HS-5 (cell line): ENCODE measurements around the gene TMEM184B.
A peak's percentile ranks its signal among the peaks of the same experiment; 100 is the strongest.
"Not testable (repeated sequence)": the region's sequence is repeated elsewhere in the genome, so short reads cannot be mapped to it uniquely, and the experiment has no call there.

ENCODE experiments used
- DNase-seq: peaks from one replicate; pipeline ENCODE4 v3.0.0-alpha.2; 2012; ENCODE audit warnings: low read depth

TMEM184B gene

GRCh38 chr22:38248280-38248679 is 24.5 kb downstream of the TMEM184B start:
- no peak for DNase-seq

DNA sequence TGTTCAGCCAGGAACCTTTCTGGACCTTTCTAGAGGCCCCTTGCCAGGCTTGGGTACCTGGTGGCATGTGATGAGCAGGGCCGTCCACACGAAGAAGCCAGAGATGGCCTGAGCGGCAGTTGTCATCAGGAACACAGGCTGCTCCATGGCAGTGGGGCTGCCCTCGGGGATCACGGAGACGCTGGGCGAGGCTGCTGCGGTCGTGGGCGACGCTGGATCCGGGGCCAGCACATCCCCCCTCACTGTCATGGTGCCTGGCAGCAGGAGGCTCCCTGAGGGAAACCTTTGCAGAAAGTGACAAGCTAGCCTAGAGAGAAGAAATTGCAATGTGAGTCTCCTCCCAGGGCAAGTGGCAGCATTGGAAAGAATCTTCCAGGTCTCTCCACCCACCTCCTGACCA is 25.1 kb downstream of the TMEM184B start:
- DNase-seq = no peak

GRCh38 chr22:38246692-38247091 is 26.1 kb downstream of the TMEM184B start:
- DNase-seq = no peak

DNA sequence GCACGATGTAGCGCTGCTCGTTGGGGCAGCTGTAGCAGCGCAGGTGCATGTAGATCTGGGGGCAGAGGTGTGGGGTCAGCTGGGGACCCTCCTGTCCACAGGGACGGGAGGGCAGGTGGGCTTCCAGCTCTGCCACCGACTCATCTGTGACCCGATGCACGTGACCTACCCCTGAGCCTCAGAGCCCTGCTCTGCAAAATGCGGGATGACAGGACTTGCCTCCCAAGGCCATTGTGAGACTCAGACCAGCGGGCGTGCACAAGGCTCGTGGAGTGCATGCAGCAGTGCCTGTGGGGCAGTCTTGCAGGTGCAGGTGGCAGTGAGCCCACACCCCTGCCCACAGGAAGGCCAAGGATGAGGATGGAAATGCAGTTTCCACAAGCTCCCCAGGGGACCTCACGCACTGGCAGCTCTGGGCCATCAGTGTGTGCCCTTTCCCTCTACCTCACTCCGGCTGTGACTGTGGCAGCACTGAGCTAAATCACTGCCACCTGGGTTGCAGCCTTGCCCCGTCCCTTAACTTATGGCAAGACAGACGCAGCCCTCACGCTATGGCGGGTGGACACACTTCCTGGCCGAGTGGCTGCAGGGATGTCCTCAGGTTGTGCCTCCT is 26.7 kb downstream of the TMEM184B start:
- no peak for DNase-seq

- no peak for DNase-seq
Measured at GRCh38 chr22:38244106-38244505, 28.7 kb downstream of the TMEM184B start.

GRCh38 chr22:38243007-38243765 is 29.6 kb downstream of the TMEM184B start:
- DNase-seq = no peak

- DNase-seq = peak; percentile 77
Measured at GRCh38 chr22:38240734-38241252, 32.0 kb downstream of the TMEM184B start.

- DNase-seq = peak; percentile 96
Measured at GRCh38 chr22:38239101-38239761, 33.6 kb downstream of the TMEM184B start.

DNA sequence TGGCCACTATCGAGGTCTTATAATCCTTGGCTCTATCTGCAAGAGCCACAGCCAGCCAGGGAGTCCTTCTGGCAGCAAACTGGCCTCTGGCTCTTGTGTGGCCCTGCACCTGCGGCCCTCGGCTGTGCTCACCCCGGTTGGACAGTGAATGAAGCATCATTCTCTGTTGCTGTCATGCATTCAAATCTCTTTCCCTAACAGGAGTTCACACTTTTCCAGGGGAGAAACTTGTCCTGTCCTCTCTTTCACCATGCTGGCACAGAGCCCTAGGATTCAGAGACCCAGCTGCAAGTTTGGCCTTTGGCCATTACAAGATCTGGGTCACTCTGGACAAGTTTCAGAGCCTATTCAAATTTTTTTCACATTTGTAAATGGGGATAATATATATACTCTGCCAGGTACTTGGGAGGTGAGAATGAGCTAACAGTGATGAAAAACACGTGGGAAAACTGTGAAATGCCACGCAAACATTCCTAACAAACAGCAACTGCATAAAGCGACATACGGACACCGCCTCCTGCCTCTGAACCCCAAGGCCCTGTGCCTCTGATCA is 34.2 kb downstream of the TMEM184B start:
- DNase-seq = peak; percentile 80

GRCh38 chr22:38236786-38237185 is 36.0 kb downstream of the TMEM184B start:
- no peak for DNase-seq

DNA sequence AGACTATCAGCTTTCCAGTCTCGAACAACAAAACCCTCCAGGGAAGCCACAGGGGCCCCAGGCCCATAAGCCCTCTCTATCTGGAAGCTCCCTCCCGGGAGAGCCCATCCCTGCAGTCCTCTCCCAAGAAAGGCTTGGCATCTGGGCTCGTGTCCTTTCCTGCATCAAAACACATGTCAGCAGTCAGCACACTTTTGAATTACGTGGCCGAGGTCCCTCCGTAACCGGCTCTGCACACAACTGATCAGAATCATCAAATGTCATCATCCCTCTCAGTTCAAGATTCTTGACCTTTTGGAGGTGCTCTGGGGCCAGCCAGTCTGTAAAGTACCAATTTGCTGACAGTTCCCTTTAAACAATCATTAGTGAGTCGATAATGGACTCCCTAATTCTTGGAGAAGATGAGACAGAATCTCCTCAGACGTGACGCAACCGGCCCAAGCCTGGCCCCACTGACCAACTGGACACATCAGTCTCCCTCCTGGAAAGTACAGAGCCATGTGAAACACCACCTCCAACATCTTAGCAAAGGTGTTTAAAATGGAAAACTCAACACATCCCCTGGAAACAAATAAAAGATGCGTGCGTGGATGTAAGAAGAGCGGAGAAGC is 37.5 kb downstream of the TMEM184B start:
- DNase-seq = no peak

DNA sequence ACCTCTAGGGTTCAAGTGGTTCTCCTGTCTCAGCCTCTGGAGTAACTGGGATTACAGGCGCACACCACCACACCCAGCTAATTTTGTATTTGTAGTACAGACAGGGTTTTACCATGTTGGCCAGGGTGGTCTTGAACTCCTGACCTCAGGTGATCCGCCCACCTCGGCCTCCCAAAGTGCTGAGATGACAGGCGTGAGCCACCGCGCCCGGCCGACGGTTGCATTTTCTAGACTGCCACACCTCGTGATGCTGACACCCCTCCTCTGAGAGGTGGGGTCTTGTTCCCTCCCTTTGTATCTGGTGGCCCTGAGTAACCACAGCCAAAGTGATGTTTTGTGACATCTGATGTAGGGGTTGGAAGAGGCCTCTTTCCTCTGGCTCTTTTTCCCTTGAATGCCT is 39.0 kb downstream of the TMEM184B start:
- not testable (repeated sequence) for DNase-seq

- no peak for DNase-seq
Measured at GRCh38 chr22:38233427-38233826, 39.4 kb downstream of the TMEM184B start.

- DNase-seq = no peak
Measured at GRCh38 chr22:38232196-38232595, 40.6 kb downstream of the TMEM184B start.

DNA sequence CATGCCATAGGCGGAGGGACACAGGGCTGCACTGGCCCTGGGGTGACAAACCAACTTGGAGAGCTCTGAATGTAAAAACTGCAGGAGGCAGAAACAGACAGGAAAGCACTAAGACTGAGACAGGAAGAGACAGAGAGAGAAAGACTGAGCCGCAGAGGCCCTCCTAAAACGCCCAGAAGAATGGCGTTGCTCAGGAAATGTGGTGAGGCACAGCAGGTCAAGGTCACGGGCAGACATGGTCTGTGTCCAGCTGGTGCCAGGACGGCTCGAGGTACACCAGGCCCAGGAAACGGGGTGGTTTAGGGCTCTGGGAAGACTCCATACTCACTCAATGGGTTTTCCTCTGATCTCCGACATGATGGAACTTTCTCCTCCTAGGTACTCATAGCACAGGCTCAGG is 41.9 kb downstream of the TMEM184B start:
- no peak for DNase-seq

- no peak for DNase-seq
Measured at GRCh38 chr22:38230108-38230825, 42.5 kb downstream of the TMEM184B start.

DNA sequence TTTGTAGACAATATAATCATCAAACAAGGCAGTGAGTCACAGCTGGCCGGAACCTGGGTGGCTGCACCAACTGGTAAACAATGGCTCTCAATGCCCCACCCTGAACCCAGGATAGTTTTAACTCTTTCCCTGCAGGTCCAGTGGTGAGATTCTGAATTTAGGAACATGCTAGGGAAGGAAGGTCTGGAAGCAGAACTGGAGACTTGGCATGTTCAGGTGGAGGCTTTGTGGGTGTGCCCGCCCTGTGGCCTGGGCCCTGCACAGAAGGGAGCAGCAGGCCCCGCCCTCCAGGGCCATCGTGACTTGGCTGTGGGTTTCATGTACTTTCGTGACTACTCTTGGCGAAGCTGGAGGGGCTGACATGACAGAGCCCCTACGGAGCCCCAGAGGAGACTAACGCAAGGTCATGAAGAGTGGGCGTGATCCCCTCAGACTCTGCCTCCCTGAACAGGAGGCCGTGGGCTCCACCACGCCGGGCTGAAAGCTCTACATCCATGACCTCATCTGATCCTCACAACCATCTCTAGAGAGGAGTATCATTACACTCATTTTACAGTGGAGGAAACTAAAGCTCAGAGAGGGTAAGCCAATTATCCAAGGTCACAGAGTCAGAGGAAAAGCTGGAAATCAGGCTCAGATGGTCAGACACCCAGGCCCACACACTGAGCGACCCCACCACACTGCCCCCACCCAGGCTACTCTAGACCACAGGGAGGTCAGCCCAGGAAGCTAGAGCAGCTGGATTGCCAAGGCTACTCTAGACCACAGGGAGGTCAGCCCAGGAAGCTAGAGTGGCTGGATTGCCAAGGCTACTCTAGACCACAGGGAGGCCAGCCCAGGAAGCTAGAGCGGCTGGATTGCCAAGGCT is 43.7 kb downstream of the TMEM184B start:
- no peak for DNase-seq

GRCh38 chr22:38228326-38228872 is 44.4 kb downstream of the TMEM184B start:
- no peak for DNase-seq

DNA sequence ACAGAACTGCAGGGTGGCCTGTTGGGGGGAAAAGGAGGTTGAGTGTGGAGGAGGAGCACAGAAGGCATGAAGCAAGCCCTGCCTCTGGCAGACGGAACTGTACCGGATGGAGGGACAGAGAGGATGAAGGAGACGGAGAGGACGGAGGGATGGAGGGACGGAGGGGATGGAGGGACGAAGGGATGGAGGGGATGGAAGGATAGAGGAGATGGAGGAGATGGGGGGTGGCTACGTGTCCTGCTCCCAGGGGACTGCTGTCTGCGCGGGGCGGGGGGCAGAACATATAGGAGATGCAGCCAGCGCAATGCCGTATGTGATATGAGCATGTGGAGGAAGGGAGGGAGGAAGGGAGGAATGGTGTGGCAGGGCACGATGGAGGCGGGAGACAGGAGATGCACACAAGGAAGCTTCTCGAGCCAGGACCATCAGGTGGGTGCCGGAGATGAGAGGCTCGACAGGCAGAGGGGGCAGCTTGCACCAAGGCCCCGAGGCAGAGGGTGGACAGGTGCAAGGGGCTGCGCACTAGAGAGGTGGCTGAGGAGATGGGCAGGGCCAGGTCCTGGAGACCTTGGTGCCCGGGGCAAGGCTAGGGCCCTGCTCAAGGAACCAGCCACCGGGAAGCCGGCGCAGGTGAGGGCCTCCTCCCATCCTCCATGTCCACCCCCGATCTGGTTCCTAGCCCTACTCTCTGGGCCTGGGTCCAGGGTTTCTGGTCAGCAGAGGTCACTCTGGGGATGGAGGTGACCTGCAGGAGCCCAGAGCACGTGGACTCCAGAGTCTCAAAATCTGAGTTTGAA is 45.8 kb downstream of the TMEM184B start:
- DNase-seq = no peak
